Astrocyte of the cerebellum (primary cell): ENCODE data around the gene TBX4.

Experiments
- DNase-seq: peaks from one replicate; pipeline ENCODE4 v3.0.0-alpha.2; 2011; ENCODE audit warnings: low read depth
- H3K4me3 ChIP-seq: 2 replicates; pipeline ENCODE4 v1.5.1; 2011; ENCODE audit warnings: mild to moderate bottlenecking, low read depth, low read length, moderate library complexity
- in situ Hi-C: cut with HindIII; loops from 2 replicates; pipeline ENCODE4 v1.10.0; 2017; ENCODE audit warnings: low sequenced_read_pairs
- TF ChIP-seq, protein P1 (sequence below): IDR thresholded peaks from 2 replicates; pipeline ENCODE4 v1.5.1; 2012; ENCODE audit warnings: low read length, low read depth, moderate library complexity, mild to moderate bottlenecking; ENCODE audit errors: missing control alignments

Gene TBX4

DNA sequence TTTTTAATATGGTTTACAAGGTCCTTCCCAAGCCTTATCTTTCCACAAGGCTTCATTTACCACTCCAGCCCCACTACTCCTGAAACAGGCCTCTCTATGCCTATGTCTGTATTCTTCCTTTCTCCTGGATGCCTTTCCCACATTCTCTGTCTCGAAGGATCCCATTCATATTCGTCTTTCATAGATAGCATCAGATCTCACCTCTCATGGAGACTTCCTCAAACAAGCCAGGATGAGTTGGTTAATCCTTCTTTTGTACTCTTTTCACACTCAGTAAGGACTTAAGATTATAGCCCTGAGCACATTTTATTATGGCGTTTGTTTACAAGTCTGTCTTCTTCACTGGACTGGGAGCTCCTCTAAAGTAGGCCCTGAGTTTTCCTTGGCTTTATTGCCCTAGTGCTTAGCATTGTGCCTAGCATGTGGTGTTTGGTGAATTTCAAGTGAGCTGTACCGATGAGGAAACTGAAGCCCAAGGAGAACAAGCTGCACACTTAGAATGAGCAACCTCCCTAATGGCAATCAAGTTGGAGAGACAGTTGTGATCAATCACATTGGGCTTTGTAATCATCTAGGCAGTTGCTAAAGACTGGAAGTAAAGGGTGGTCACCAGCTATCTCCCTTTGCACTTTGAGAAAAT, 10.0 kb upstream of the TBX4 start:
- no peak for DNase-seq
- in situ Hi-C loops = no loop called here
- TF ChIP-seq, protein P1, sequence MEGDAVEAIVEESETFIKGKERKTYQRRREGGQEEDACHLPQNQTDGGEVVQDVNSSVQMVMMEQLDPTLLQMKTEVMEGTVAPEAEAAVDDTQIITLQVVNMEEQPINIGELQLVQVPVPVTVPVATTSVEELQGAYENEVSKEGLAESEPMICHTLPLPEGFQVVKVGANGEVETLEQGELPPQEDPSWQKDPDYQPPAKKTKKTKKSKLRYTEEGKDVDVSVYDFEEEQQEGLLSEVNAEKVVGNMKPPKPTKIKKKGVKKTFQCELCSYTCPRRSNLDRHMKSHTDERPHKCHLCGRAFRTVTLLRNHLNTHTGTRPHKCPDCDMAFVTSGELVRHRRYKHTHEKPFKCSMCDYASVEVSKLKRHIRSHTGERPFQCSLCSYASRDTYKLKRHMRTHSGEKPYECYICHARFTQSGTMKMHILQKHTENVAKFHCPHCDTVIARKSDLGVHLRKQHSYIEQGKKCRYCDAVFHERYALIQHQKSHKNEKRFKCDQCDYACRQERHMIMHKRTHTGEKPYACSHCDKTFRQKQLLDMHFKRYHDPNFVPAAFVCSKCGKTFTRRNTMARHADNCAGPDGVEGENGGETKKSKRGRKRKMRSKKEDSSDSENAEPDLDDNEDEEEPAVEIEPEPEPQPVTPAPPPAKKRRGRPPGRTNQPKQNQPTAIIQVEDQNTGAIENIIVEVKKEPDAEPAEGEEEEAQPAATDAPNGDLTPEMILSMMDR = no peak
- H3K4me3 ChIP-seq = no peak overlapping the region

DNA sequence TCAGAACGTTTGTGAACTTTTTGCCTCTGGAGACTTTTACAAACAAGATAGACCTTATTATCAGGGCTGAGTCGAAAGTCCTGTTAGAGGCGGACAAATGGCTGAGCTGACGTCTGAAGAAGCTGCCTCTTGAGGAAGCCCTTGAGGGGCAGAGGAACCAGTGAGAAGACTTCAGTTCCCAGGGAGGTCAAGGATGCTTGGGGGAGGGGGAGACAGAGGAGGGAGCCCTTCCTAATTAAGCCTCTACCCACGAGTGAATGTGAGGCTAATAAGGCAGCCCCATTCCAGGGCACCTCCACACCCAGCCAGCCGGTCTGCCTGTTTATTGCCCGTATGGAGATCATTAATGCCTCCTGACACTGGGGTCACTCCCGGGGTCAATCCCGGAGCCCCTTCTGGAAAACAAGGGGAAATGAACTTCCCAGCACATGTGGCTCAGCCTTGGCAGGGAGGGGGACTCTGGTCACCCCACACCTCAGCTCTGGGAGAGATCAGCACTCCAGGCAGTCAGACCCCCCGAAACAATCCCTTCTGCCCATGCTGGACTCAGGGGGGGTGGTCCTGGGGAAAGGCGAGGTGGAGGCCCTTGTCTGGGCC, 9.2 kb upstream of the TBX4 start:
- TF ChIP-seq, protein P1 = no peak
- in situ Hi-C loops = no loop called here
- H3K4me3 ChIP-seq = no peak overlapping the region
- no peak for DNase-seq

DNA sequence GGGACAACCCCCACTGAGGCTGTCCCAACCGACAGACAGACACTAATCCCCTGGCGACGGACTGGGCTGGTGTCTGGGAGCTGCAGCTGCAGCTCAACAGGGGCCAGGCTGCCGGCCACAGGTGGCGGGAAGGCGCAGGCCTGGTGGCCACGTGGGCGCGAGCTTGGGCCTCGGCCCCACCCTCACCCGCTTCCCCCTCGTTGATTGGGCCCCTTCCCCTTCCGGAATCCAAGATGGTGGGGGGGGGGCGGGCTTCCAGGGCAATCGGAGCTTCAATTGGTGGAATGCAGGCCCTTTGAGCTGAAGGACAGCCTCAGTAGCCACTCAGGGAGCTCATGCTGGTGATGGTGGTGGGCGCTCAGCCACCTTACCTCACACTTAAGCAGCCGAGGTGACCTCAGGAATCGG, 8.7 kb upstream of the TBX4 start:
- TF ChIP-seq, protein P1 = no peak
- in situ Hi-C loops = no loop called here
- H3K4me3 ChIP-seq = no peak overlapping the region
- no peak for DNase-seq

DNA sequence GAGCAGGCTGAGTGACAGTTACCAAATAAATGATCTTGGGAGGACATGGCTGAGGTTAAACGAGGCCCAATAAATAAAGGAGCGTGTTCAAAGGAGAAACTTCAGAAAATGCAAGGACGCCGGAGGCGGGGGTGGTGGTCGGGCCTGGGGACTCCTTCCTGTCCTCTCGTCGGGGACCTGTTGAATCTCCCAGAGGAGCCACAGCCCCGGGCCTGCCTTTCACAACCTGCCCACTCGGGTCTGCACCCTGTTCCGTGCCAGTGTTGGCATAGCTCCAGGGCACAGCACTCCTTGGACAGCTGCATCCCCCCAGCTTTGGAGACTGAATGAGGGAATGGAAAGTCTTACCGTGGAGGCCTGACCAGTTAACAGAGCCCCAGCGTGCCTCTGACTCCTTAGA, 8.1 kb upstream of the TBX4 start:
- no peak overlapping the region for H3K4me3 ChIP-seq
- TF ChIP-seq, protein P1 = no peak
- in situ Hi-C loops = no loop called here
- no peak for DNase-seq

DNA sequence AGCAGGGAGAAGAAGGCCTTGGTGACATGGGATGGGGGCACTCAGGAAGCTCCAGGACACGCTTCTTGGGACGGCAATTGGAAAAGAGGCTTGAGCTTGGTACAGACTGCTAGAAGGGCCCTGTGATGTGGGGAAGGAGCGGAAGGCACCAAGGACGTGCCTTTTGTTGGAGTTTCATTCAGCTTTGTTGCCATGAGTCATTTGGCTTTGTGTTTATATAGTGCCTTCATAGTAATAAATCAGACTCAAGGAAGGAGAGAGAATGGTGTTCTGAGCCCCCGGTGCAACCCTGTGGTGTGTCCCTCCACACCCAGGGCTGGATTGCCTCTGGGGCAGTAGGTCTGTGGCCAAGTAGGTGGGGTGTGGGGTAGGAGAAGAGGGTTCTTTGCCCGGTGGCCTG, 7.4 kb upstream of the TBX4 start:
- H3K4me3 ChIP-seq = no peak overlapping the region
- in situ Hi-C loops = no loop called here
- TF ChIP-seq, protein P1 = no peak

DNA sequence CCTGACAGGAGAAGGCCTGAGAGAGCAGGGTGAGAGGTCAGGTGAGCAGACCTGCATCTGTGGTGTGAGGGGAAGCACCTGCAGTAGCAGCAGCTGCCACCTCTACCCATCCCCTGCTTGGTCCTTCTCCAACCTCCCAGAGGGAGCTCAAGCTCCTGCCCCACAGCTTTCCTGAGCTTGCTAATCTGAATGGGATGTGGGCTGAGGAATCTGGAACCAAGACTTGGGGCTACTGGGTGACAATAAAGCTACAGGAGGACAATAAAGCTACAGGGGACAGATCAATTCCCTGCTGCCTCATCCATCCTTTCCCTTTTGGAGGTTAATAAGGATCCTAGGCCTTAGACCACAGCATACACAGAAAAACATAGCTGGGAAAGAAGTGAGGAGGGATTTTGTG, 4.9 kb upstream of the TBX4 start:
- TF ChIP-seq, protein P1 = no peak
- DNase-seq = no peak
- no peak overlapping the region for H3K4me3 ChIP-seq
- in situ Hi-C loops = no loop called here

More for the DNA sequence above, 7.4 kb upstream of the TBX4 start:
- no peak for DNase-seq
